PC-9 (cell line): ENCODE measurements around the gene DBN1.

Experiments used
- EZH2 ChIP-seq: fragments of 200-600 bp; sonication (generic); IDR thresholded peaks from 2 replicates; pipeline ENCODE4 v1.8.0; 2017; ENCODE audit warnings: antibody characterized with exemption, low read depth
- TF ChIP-seq, protein P1 (sequence below): fragments of 200-600 bp; sonication (generic); conservative IDR thresholded peaks from 2 replicates; pipeline ENCODE4 v1.6.1; 2017; ENCODE audit warnings: mixed run types, antibody characterized with exemption, mild to moderate bottlenecking, moderate library complexity

DNA sequence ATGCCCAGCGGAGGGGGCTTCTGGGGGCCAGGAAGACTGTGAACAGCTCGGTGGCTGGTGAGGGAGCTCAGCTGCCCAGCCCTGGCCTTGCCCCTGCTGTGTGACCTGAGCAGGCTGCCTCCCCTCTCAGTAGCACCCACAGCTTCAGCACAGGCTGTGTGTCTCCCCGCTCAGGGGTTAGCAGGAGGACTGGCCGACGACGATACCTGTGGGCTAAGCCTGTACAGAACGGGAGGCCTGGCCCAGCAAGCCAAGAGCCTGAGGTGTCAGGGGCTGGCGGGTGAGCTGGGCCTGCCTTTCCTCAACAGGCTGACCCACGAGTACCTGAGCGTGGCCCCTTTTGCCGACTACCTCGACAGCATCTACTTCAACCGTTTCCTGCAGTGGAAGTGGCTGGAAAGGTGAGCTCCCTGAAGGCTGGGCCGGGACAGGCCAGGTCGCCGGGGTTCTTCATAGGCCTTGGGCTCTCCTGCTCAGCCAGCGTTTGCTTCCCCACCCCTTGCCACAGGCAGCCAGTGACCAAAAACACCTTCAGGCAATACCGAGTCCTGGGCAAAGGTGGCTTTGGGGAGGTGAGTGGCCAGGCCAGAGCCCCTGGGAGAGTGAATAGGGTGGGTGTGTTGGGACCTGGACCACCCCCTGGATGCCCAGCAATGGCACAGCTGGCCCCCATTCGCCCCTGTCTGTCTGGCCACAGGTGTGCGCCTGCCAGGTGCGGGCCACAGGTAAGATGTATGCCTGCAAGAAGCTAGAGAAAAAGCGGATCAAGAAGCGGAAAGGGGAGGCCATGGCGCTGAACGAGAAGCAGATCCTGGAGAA is 40.4 kb downstream of the DBN1 start:
- TF ChIP-seq, protein P1, sequence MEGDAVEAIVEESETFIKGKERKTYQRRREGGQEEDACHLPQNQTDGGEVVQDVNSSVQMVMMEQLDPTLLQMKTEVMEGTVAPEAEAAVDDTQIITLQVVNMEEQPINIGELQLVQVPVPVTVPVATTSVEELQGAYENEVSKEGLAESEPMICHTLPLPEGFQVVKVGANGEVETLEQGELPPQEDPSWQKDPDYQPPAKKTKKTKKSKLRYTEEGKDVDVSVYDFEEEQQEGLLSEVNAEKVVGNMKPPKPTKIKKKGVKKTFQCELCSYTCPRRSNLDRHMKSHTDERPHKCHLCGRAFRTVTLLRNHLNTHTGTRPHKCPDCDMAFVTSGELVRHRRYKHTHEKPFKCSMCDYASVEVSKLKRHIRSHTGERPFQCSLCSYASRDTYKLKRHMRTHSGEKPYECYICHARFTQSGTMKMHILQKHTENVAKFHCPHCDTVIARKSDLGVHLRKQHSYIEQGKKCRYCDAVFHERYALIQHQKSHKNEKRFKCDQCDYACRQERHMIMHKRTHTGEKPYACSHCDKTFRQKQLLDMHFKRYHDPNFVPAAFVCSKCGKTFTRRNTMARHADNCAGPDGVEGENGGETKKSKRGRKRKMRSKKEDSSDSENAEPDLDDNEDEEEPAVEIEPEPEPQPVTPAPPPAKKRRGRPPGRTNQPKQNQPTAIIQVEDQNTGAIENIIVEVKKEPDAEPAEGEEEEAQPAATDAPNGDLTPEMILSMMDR: no peak
- TF ChIP-seq EZH2: no peak
